Neural cell (in vitro differentiated cells): ENCODE data around the gene RANBP1. TPM values are rescaled to one million over a fixed set of nuclear protein-coding genes. Genes with fewer than 3 reads are reported as not detected.

Experiments
- H2AFZ ChIP-seq: fragments of 200-600, 300-800 bp; sonication (generic), shearing (Covaris generic); 2 replicates; pipeline ENCODE4 v1.6.0; 2014; ENCODE audit warnings: low read depth, mild to moderate bottlenecking, antibody characterized with exemption, low read length, moderate library complexity
- H3F3A ChIP-seq: fragments of 200-600 bp; shearing (Covaris generic); 2 replicates; pipeline ENCODE4 v1.6.1; 2016; ENCODE audit warnings: mild to moderate bottlenecking, moderate library complexity, mixed read lengths, antibody characterized with exemption, low read length; ENCODE audit not compliant: insufficient read depth, poor library complexity, severe bottlenecking
- H3K27ac ChIP-seq: fragments of 200-600, 300-800 bp; sonication (generic), shearing (Covaris generic); 2 replicates; pipeline ENCODE4 v1.5.1; 2014; ENCODE audit warnings: mild to moderate bottlenecking, low read length, moderate library complexity
- H3K27me3 ChIP-seq: fragments of 300-800, 200-600 bp; sonication (generic), shearing (Covaris generic); 2 replicates; pipeline ENCODE4 v1.6.0; 2014; ENCODE audit warnings: mild to moderate bottlenecking, low read depth, low read length, moderate library complexity; ENCODE audit not compliant: insufficient read depth
- H3K36me3 ChIP-seq: fragments of 300-800, 200-600 bp; sonication (generic), shearing (Covaris generic); 2 replicates; pipeline ENCODE4 v1.5.1; 2014; ENCODE audit warnings: mild to moderate bottlenecking, antibody characterized with exemption, low read length, moderate library complexity; ENCODE audit not compliant: insufficient read depth
- H3K4me2 ChIP-seq: fragments of 300-800, 200-600 bp; sonication (generic), shearing (Covaris generic); 2 replicates; pipeline ENCODE4 v1.6.0; 2014; ENCODE audit warnings: mild to moderate bottlenecking, low read length
- H3K4me3 ChIP-seq: fragments of 300-800, 200-600 bp; sonication (generic), shearing (Covaris generic); 2 replicates; pipeline ENCODE4 v1.5.1; 2014; ENCODE audit warnings: mild to moderate bottlenecking, low read length, moderate library complexity
- H3K79me2 ChIP-seq: fragments of 200-600 bp; shearing (Covaris generic); replicated peaks from 2 replicates; pipeline ENCODE4 v1.6.0; 2014; ENCODE audit warnings: mild to moderate bottlenecking, low read length, moderate library complexity; ENCODE audit not compliant: insufficient read depth
- H3K9ac ChIP-seq: fragments of 300-800, 200-600 bp; sonication (generic), shearing (Covaris generic); 2 replicates; pipeline ENCODE4 v1.6.1; 2016; ENCODE audit warnings: mild to moderate bottlenecking, low read length, mixed read lengths
- H3K9me2 ChIP-seq: fragments of 200-600 bp; shearing (Covaris generic); 2 replicates; pipeline ENCODE4 v1.6.1; 2016; ENCODE audit warnings: mild to moderate bottlenecking, low read length, mixed read lengths; ENCODE audit not compliant: insufficient read depth
- H3K9me3 ChIP-seq: fragments of 200-600, 300-800 bp; sonication (generic), shearing (Covaris generic); 2 replicates; pipeline ENCODE4 v1.6.1; 2016; ENCODE audit warnings: mild to moderate bottlenecking, mixed run types, low read length, moderate library complexity, mixed read lengths
- H4K20me1 ChIP-seq: fragments of 200-600 bp; shearing (Covaris generic); 2 replicates; pipeline ENCODE4 v1.6.1; 2016; ENCODE audit warnings: mild to moderate bottlenecking, mixed run types; ENCODE audit not compliant: insufficient read depth
- CTCF ChIP-seq: fragments of 450-650 bp; IDR thresholded peaks from 2 replicates; pipeline ENCODE4 v1.5.1; 2014; ENCODE audit warnings: antibody characterized with exemption, mild to moderate bottlenecking, moderate library complexity; ENCODE audit not compliant: poor library complexity, severe bottlenecking
- EP300 ChIP-seq: fragments of 450-650 bp; conservative IDR thresholded peaks from 2 replicates; pipeline ENCODE4 v1.6.1; 2014; ENCODE audit warnings: antibody characterized with exemption, mild to moderate bottlenecking, moderate library complexity; ENCODE audit not compliant: poor library complexity, severe bottlenecking
- EZH2 ChIP-seq: fragments of 200-600, 300-800 bp; shearing (Covaris generic), sonication (generic); IDR thresholded peaks from 2 replicates; pipeline ENCODE4 v1.6.1; 2014; ENCODE audit warnings: antibody characterized with exemption, low read length, borderline replicate concordance, mild to moderate bottlenecking; ENCODE audit not compliant: insufficient read depth, poor library complexity, severe bottlenecking
- MXI1 ChIP-seq: fragments of 450-650 bp; conservative IDR thresholded peaks from 2 replicates; pipeline ENCODE4 v1.6.1; 2014; ENCODE audit warnings: antibody characterized with exemption, mild to moderate bottlenecking; ENCODE audit not compliant: poor library complexity, severe bottlenecking
- POLR2AphosphoS5 ChIP-seq: IDR thresholded peaks from 2 replicates; pipeline ENCODE4 v1.6.1; 2012
- RAD21 ChIP-seq: fragments of 450-650 bp; conservative IDR thresholded peaks from 2 replicates; pipeline ENCODE4 v1.6.1; 2014; ENCODE audit warnings: antibody characterized with exemption, mild to moderate bottlenecking, moderate library complexity
- SMC3 ChIP-seq: fragments of 450-650 bp; conservative IDR thresholded peaks from 2 replicates; pipeline ENCODE4 v1.6.1; 2014; ENCODE audit warnings: antibody characterized with exemption, mild to moderate bottlenecking, moderate library complexity; ENCODE audit not compliant: poor library complexity
- TAF1 ChIP-seq: IDR thresholded peaks from 2 replicates; pipeline ENCODE4 v1.6.1; 2012; ENCODE audit warnings: low read depth
- polyA plus RNA-seq: library from polyadenylated mRNA; depleted of rRNA; stranded (reverse); fragments of >200 nt; gene quantifications from 2 replicates; pipeline ENCODE4 v1.2.3, GENCODE V29; 2014
- TF ChIP-seq, protein P1 (sequence below): IDR thresholded peaks from 2 replicates; pipeline ENCODE4 v1.6.1; 2012; ENCODE audit warnings: borderline replicate concordance

The RANBP1 gene
- polyA plus RNA-seq, 1 donor from 2014 or later, result 360 TPM

- Histone ChIP-seq H3K9me2 (no peaks in the 10 kb centered on the region), H3F3A (no peaks in the 10 kb centered on the region), H3K79me2 (no peaks in the 10 kb centered on the region), H3K27ac (no peak overlapping the region), H3K36me3 (no peaks in the 10 kb centered on the region), H2AFZ (no peak overlapping the region), H4K20me1 (no peaks in the 10 kb centered on the region), H3K9ac (no peak overlapping the region), H3K9me3 (no peaks in the 10 kb centered on the region), H3K4me2 (no peak overlapping the region), H3K4me3 (no peak overlapping the region), H3K27me3 (no peaks in the 10 kb centered on the region)
- TF ChIP-seq MXI1, result no peak
- no peak for TF ChIP-seq POLR2AphosphoS5
- TF ChIP-seq RAD21, result no peak
- TF ChIP-seq CTCF, result no peak
- TF ChIP-seq EZH2, result no peak
- TF ChIP-seq TAF1, result no peak
- TF ChIP-seq, protein P1, sequence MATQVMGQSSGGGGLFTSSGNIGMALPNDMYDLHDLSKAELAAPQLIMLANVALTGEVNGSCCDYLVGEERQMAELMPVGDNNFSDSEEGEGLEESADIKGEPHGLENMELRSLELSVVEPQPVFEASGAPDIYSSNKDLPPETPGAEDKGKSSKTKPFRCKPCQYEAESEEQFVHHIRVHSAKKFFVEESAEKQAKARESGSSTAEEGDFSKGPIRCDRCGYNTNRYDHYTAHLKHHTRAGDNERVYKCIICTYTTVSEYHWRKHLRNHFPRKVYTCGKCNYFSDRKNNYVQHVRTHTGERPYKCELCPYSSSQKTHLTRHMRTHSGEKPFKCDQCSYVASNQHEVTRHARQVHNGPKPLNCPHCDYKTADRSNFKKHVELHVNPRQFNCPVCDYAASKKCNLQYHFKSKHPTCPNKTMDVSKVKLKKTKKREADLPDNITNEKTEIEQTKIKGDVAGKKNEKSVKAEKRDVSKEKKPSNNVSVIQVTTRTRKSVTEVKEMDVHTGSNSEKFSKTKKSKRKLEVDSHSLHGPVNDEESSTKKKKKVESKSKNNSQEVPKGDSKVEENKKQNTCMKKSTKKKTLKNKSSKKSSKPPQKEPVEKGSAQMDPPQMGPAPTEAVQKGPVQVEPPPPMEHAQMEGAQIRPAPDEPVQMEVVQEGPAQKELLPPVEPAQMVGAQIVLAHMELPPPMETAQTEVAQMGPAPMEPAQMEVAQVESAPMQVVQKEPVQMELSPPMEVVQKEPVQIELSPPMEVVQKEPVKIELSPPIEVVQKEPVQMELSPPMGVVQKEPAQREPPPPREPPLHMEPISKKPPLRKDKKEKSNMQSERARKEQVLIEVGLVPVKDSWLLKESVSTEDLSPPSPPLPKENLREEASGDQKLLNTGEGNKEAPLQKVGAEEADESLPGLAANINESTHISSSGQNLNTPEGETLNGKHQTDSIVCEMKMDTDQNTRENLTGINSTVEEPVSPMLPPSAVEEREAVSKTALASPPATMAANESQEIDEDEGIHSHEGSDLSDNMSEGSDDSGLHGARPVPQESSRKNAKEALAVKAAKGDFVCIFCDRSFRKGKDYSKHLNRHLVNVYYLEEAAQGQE, result no peak
- no peak for TF ChIP-seq SMC3
- TF ChIP-seq EP300, result no peak
Measured at GRCh38 chr22:20138417-20138738, 22.5 kb downstream of the RANBP1 start.

DNA sequence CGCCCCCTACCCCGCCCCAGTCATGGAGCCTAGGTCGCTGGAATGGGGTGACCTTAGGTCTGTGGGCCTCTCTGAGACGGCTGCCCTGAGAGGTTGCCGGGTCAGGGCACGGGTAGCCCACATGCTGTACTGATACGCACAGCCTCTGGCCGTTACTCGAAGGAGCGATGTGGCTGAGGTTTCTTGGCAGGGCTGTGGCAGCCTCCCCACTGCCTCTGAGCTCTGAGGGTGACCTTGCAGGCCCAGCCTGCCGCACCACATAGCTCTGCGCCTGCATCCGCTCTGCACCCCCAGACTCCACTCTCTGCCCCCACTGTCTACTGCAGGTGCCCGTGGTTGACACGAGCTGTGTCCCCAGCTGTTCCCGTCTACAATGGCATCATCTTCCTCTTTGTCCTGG lies 23.0 kb downstream of the RANBP1 start:
- H3K9ac ChIP-seq, result no peak overlapping the region
- H3K79me2 ChIP-seq, result no peaks in the 10 kb centered on the region
- H3F3A ChIP-seq, result no peaks in the 10 kb centered on the region
- TF ChIP-seq MXI1 (no peak), CTCF (no peak), TAF1 (no peak), RAD21 (no peak), EP300 (no peak), SMC3 (no peak), EZH2 (no peak), POLR2AphosphoS5 (no peak)
- TF ChIP-seq, protein P1, result no peak
- H3K27me3 ChIP-seq, result no peaks in the 10 kb centered on the region
- H3K9me2 ChIP-seq, result no peaks in the 10 kb centered on the region
- H2AFZ ChIP-seq, result no peak overlapping the region
- no peaks in the 10 kb centered on the region for H3K36me3 ChIP-seq
- H3K4me2 ChIP-seq, result no peak overlapping the region
- no peaks in the 10 kb centered on the region for H4K20me1 ChIP-seq
- H3K27ac ChIP-seq, result no peak overlapping the region
- no peak overlapping the region for H3K4me3 ChIP-seq
- no peaks in the 10 kb centered on the region for H3K9me3 ChIP-seq
